MV-4-11 (cell line): ENCODE results near the gene TPI1.
"Not testable (repeated sequence)": the region's sequence is repeated elsewhere in the genome, so short reads cannot be mapped to it uniquely, and the experiment has no call there.

Source experiments
- DNase-seq: peaks from one replicate; lab custom pipeline; 2025; lab: John Stamatoyannopoulos, UW

Gene TPI1

DNA sequence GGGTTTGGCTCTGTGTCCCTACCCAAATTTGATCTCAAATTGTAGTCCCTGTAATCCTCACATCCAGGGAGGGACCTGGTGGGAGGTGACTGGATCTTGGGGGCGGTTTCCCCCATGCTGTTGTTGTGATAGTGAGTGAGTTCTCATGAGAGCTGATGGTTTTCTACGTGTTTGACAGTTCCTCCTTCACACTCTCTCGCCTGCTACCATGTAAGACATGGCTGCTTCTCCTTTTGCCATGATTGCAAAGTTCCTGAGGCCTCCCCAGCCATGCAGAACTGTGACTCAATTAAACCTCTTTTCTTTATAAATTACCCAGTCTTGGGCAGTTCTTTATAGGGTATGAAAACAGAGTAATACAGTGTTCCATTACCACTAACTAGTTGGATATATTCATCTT lies 27.0 kb downstream of the TPI1 start:
- peak; percentile 15 for DNase-seq

DNA sequence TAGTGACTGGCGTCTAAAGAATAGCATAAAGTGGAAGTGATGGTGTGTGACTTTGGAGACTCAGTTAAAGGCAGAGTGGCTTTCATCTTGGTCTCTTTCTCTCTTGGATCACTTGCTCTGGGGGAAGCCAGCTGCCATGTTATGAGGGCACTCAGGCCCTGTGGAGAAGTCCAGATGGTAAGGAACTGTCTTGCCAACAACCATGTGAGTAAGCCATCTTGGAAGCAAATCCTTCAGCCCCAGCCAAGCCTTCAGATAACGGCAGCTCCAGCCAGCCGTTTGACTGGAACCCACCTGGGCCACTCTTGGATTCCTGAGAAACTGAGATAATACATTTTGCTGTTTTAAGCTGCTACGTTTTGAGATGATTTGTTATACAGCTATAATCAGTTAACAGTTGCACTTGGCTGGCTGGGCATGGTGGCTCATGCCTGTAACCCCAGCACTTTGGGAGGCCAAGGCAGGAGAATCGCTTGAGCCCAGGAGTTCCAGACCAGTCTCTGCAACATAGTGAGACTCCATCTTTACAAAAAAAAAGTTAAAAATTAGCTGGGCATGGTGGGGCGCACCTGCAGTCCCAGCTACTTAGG lies 29.6 kb downstream of the TPI1 start:
- no peak for DNase-seq

DNA sequence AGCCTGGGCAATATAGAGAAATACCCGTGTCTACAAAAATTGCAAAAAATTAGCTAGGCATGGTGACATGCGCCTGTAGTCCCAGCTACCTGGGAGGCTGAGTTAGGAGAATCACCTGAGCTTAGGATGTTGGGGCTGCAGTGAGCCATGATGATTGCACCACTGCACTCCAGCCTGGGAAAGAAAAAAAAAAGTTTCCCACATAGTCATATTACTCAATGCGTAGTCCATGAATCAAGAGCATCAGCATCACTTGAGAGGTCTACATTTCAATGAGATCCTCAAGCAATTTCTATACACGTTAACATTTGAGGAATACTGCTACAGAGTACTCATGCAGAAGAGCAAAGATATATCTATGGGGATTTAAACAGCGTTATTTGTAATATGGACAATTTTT lies 32.1 kb downstream of the TPI1 start:
- DNase-seq, result peak; percentile 38

- DNase-seq, result peak; percentile 83
Observed at GRCh38 chr12:6899837-6900519, 32.6 kb downstream of the TPI1 start.

DNA sequence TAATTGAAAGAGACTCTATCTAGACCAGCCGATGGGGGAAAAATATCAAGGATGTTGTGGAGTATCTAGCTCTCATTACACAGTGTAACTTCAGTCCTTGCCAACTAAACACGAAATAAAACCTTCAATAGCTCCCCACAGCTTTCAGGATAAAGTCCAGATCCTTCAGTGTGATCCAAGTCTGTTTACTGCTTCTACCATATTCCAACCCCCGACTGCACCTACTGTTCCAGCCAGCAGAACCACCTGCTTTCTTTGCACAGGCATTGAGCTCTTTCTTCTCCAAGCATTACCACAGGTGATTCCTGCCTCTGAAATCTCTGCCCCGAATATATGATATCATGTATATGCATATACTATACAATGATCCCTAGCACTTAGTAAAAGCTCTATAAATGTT lies 35.1 kb downstream of the TPI1 start:
- no peak for DNase-seq

DNA sequence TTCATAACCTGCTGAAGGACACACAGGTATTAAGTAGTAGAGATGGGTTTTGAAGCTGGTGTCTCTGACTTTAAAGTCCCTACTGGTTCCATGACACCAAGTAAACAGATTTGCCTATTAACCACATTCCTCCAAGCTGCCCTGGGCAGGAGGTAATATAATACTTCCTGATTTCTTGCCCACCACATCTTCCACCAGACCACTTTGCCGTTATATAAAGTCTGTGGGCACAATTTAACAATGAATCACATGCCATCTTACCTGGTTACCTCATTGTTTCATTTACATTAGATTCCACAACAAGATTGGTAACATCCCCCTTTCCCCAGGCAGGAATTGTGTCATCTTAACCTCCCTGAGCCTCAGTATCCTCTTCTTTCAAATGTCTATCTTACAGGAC lies 36.4 kb downstream of the TPI1 start:
- peak; percentile 26 for DNase-seq

DNA sequence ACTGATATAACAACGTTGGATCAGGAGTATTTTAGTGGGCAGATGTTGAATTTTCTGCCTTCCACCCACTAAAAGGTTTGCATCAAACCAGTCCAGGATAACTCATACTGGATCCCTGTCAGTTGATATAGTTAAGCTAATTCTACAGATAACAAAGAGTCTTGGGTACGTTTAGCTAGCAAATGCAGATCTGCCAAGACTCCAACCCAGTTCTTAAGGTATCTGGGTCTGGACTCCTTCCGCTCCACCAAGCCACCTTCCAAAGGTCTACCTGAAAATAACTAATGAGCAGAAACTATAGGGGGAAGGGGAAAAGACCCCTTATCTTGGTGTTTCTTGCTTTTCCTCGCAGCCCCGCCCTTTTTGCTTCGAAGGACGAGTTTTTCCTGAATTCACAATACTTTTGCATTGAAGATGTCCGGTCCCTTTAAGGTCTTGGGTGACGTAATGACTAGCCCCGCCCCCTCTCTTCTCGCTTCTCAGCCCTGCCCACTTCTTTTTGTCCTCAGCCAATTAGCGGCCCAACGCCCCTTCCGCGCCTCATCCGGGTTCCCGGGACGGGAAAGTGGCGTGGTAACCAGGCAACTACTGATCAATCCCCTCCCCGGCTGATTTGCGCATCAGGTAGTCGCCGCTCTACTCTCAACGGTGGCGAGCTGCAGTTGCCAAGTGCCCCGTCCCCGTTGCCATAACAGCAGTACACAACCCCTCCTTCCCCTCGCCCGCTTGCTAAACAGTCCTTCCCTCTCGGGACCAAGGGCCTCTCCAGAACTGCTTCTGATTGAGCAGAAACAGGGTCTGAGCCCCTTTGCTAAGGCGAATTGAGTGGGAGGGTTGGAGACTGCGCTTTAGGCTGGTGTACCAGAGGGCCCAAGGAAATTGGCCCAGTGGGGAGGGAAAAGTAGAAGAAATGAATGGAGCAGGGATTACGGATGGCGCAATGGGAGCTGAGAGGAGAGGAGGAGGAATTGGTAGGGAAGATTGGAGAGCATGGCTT lies 37.2 kb downstream of the TPI1 start, which contains the start of gene LRRC23:
LRRC23 (plus strand) TSS at position 543 of the 997 bp plus-strand sequence. CDS start 812 bp downstream, outside the sequence.
- peak; percentile 93 for DNase-seq

- no peak for DNase-seq
Observed at GRCh38 chr12:6905414-6906040, 38.2 kb downstream of the TPI1 start.

GRCh38 chr12:6908141-6908540 lies 40.8 kb downstream of the TPI1 start:
- DNase-seq, result not testable (repeated sequence)

DNA sequence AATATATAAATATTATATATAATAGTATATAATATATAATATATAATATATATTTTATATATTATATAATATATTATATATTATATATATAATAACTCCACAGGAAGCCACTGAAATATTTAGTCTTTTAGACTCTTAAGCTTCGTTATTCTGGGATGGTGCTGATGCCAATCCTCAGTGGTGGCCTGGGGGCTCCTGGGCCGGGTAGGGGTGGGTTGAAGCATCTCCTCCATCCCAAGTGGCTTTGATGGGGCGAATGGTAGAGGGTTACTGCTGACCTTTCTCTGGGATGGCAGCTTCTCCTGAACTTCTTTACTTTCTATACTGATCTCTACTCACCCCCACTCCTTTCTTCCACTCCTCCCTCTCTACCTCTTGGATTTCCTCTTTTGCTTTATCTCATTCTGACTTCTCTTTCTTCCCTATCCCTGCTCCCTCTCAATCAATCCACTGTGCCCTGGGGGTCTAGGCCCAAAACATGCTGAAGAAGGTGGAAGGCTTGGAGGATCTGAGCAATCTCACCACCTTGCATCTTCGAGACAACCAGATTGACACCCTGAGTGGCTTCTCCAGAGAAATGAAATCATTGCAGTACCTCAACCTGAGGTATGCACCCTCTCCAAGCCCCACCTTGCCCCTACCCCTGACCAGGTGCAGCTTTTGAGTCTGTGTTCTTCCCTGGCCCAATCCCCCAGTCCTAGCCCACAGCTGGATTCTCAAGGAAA lies 42.3 kb downstream of the TPI1 start:
- no peak for DNase-seq

DNA sequence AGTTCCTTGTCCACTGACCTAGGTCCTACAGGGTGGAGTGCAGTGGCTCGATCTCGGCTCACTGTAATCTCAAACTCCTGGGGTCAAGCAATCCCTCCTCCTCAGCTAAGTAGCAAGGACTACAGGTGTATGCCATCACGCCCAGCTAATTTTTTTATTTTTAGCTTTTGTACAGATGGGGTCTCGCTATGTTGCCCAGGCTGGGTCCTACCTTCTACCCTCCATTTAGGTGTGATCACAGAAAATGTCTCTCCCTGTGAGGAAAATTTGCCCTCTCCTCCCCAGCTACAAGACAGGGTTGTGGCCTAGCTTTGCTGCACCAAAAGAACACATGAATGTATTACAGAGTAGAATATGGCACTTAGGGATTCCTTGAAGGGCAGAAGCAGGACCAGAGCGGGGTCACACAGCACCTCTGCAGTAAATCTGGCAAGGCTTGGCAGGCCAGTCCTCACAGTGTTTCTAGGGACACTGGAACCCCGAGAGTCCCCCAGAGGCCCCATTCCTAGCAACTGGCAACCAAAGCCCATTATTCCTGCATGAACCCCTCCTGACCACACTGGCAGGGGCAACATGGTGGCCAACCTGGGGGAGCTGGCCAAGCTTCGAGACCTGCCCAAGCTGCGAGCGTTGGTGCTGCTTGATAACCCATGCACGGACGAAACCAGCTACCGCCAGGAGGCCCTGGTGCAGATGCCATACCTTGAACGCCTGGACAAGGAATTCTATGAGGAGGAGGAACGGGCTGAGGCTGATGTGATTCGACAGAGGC lies 45.0 kb downstream of the TPI1 start:
- no peak for DNase-seq

DNA sequence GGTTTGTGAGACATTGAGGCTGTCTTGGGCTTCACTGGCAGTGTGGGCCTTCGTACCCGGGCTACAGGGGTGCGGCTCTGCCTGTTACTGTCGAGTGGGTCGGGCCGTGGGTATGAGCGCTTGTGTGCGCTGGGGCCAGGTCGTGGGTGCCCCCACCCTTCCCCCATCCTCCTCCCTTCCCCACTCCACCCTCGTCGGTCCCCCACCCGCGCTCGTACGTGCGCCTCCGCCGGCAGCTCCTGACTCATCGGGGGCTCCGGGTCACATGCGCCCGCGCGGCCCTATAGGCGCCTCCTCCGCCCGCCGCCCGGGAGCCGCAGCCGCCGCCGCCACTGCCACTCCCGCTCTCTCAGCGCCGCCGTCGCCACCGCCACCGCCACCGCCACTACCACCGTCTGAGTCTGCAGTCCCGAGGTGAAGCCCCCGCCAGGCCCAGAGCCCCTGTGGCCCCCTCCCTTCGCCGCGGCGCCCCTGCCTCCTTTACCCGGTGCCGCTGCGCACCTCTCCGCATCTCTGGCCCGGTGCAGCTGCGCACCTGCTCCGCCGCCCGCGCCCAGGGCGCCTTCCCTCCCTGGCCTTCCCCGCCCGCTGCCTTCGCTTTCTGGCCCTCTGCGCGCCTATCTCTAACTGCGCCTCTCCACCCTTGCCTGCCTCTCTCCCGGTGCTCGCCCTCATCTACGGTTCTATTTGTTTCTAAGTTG lies 47.1 kb downstream of the TPI1 start, which contains the start of gene ENO2:
ENO2 (plus strand) TSS at position 335 of the 701 bp plus-strand sequence. CDS start 1,253 bp downstream, outside the sequence.
- DNase-seq, result peak; percentile 34

GRCh38 chr12:6914947-6915788 lies 47.8 kb downstream of the TPI1 start:
- DNase-seq, result no peak

- no peak for DNase-seq
Observed at GRCh38 chr12:6915789-6916285, 48.5 kb downstream of the TPI1 start.

- no peak for DNase-seq
Observed at GRCh38 chr12:6916426-6917200, 49.3 kb downstream of the TPI1 start.

GRCh38 chr12:6917491-6918231 lies 50.3 kb downstream of the TPI1 start:
- DNase-seq, result no peak

- no peak for DNase-seq
Observed at GRCh38 chr12:6919588-6919987, 52.3 kb downstream of the TPI1 start.
